ENCODE results near the gene KNDC1. TPM values are rescaled to one million over a fixed set of nuclear protein-coding genes. Genes with fewer than 3 reads are reported as not detected.
"Not testable (repeated sequence)": the region's sequence is repeated elsewhere in the genome, so short reads cannot be mapped to it uniquely, and the experiment has no call there.

KNDC1 gene
- total and polyA plus RNA-seq, 8 donors: 0.05 to 1.7 (median 0.58) TPM; not detected in 1

DNA sequence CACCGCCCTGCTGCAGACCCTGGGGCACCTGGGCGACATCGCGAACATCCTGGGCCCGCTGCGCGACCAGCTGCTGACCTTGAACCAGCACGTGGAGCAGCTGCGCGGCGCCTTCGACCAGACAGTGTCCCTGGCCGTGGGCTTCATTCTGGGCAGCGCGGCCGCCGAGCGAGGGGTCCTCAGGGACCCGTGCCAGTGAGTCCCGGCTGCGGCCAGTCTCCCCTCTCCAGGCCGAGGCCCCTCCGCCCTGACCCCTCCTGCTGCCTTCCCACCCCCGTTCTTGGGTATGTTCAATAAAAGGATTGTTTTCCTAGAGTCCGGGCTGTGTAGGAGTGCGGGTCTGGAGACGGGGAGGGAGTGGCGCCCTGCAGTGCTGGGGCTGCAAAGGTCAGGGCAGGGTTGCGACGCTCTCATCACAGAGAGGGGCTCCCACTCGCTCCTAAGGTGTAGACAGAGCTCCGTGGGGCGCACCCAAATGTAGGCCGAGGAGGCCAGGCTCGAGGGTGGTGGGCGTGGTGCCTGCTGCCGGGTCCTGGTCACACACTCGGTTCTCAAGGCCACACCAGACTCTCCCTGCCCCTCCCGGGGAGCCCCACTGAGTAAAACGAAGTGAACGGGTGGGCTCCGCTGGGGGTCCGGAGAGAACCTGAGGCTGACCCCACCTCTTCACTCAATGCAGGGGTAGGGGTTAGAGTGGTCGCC is 71.4 kb downstream of the KNDC1 start:
- H3K4me1 ChIP-seq: peaks cover 16 to 36% (median 27%) of the 10 kb centered on the region in 4 donors
- no peak overlapping the region for H3K4me3 ChIP-seq
- intact Hi-C loops (cut with DNase I; ENCODE audit: low total_unique reads): no loop called here
- H3K27me3 ChIP-seq: peaks cover 37 to 100% (median 90%) of the 10 kb centered on the region in 3 donors
- no peak for TF ChIP-seq EP300 (IDR thresholded peaks at IDR 0.05)
- TF ChIP-seq CTCF (IDR thresholded peaks at IDR 0.05): no peak
- TF ChIP-seq POLR2A (IDR thresholded peaks at IDR 0.05): no peak
- TF ChIP-seq POLR2AphosphoS5 (IDR thresholded peaks at IDR 0.05): no peak
- H3K36me3 ChIP-seq: no peaks in the 10 kb centered on the region
- H3K9me3 ChIP-seq: no peaks in the 10 kb centered on the region
- 16 to 29% (median 19%) methylated on average over 19 to 44 of the region's 44 CpGs for WGBS, 5 donors
- H3K27ac ChIP-seq: no peak overlapping the region
- no peak for DNase-seq

GRCh38 chr10:133231946-133232574 is 72.0 kb downstream of the KNDC1 start:
- H3K27ac ChIP-seq: no peak overlapping the region
- DNase-seq: no peak
- H3K4me1 ChIP-seq: peaks cover 23 to 43% (median 34%) of the 10 kb centered on the region in 4 donors
- H3K36me3 ChIP-seq: no peaks in the 10 kb centered on the region
- TF ChIP-seq POLR2A (IDR thresholded peaks at IDR 0.05): no peak
- no peak for TF ChIP-seq CTCF (IDR thresholded peaks at IDR 0.05)
- TF ChIP-seq POLR2AphosphoS5 (IDR thresholded peaks at IDR 0.05): no peak
- no peak for TF ChIP-seq EP300 (IDR thresholded peaks at IDR 0.05)
- peaks cover 41 to 100% (median 90%) of the 10 kb centered on the region in 3 donors for H3K27me3 ChIP-seq
- no peak overlapping the region for H3K4me3 ChIP-seq
- intact Hi-C loops (cut with DNase I; ENCODE audit: low total_unique reads): no loop called here
- H3K9me3 ChIP-seq: no peaks in the 10 kb centered on the region
- 52 to 61% (median 59%) methylated on average over 11 of the region's 11 CpGs for WGBS, 5 donors

DNA sequence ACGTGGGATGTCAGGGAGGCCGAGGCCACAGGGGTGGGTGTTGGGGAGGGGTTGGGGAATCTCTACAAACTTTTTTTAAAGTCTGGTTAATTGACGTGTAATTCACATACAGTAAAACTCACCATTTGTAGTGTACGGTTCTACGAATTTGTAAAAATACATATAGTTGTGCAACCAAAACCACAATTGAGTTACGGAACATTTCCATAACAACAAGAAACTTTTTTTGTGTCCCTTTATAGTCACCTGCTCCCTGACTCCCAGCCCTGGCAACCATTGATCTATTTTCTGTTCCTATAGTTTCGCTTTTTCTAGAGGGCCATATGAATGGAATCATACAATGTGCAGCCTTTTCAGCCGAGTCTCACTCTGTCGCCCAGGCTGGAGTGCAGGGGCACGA is 74.8 kb downstream of the KNDC1 start:
- H3K27me3 ChIP-seq: peaks cover 56 to 100% (median 93%) of the 10 kb centered on the region in 3 donors
- intact Hi-C loops (cut with DNase I; ENCODE audit: low total_unique reads); H3K9me3 ChIP-seq; H3K36me3 ChIP-seq; DNase-seq; H3K4me3 ChIP-seq; H3K27ac ChIP-seq: not testable (repeated sequence)
- whole genome bisulfite sequencing, 5 donors: 51 to 65% (median 60%) methylated on average over 7 to 10 of the region's 10 CpGs
- H3K4me1 ChIP-seq: peaks cover 23 to 49% (median 38%) of the 10 kb centered on the region in 4 donors

- Histone ChIP-seq H3K36me3 (no peaks in the 10 kb centered on the region), H3K9me3 (no peaks in the 10 kb centered on the region), H3K27me3 (peaks cover 57 to 100% (median 92%) of the 10 kb centered on the region in 3 donors), H3K27ac (peak overlapping the region in 1 of 5 donors; percentile 4), H3K4me1 (peaks cover 18 to 44% (median 34%) of the 10 kb centered on the region in 4 donors), H3K4me3 (peak overlapping the region in 3 of 4 donors; percentile 27 to 42 (median 37))
- intact Hi-C loops (cut with DNase I; ENCODE audit: low total_unique reads): no loop called here
- 2 to 12% (median 6%) methylated on average over 29 to 48 of the region's 48 CpGs for WGBS, 5 donors
- TF ChIP-seq CTCF (IDR thresholded peaks at IDR 0.05) (no peak), POLR2A (IDR thresholded peaks at IDR 0.05) (no peak), EP300 (IDR thresholded peaks at IDR 0.05) (no peak), POLR2AphosphoS5 (IDR thresholded peaks at IDR 0.05) (no peak)
- no peak for DNase-seq
Observed at GRCh38 chr10:133235265-133235855, 75.3 kb downstream of the KNDC1 start.
